ENCODE measurements around the gene LZTR1.

The LZTR1 gene

GRCh38 chr22:20951932-20952380, 30.1 kb upstream of the LZTR1 start:
- H3F3A ChIP-seq (ENCODE audit: low read depth): no peaks in the 10 kb centered on the region
- peaks cover 54% of the 10 kb centered on the region for H4K20me1 ChIP-seq (ENCODE audit: insufficient read depth, low read length, poor library complexity, severe bottlenecking)
- no peaks in the 10 kb centered on the region for H3K9me2 ChIP-seq (replicated peaks; ENCODE audit: low read depth, low read length)
- peaks cover 70% of the 10 kb centered on the region for H3K36me3 ChIP-seq (ENCODE audit: insufficient read depth, low read length)
- no peaks in the 10 kb centered on the region for H3K4me1 ChIP-seq (ENCODE audit: insufficient read depth, low read length, poor library complexity, severe bottlenecking)
- peaks cover 57% of the 10 kb centered on the region for H3K79me2 ChIP-seq (ENCODE audit: insufficient read depth, low read length)
- H3K4me3 ChIP-seq (ENCODE audit: low read length, poor library complexity, severe bottlenecking): no peak overlapping the region
- H2AFZ ChIP-seq (ENCODE audit: low read length): no peak overlapping the region
- TF ChIP-seq CTCF (conservative IDR thresholded peaks at IDR 0.05; ENCODE audit: low read length) (no peak), EZH2phosphoT487 (IDR thresholded peaks at IDR 0.05; ENCODE audit: borderline replicate concordance) (no peak)
- no peak overlapping the region for H3K9ac ChIP-seq (ENCODE audit: low read depth, low read length, poor library complexity, severe bottlenecking)
- H3K9me3 ChIP-seq (ENCODE audit: insufficient read depth, low read depth, low read length): no peaks in the 10 kb centered on the region
- no peaks in the 10 kb centered on the region for H3K27me3 ChIP-seq (ENCODE audit: insufficient read depth, low read length, poor library complexity, severe bottlenecking)
- H3K4me2 ChIP-seq (ENCODE audit: low read depth, low read length, poor library complexity, severe bottlenecking): no peak overlapping the region

- Histone ChIP-seq H3K36me3 (ENCODE audit: insufficient read depth, low read length) (peaks cover 66% of the 10 kb centered on the region), H3K9ac (ENCODE audit: low read depth, low read length, poor library complexity, severe bottlenecking) (no peak overlapping the region), H4K20me1 (ENCODE audit: insufficient read depth, low read length, poor library complexity, severe bottlenecking) (peaks cover 50% of the 10 kb centered on the region), H3K9me3 (ENCODE audit: insufficient read depth, low read depth, low read length) (no peaks in the 10 kb centered on the region), H3K4me1 (ENCODE audit: insufficient read depth, low read length, poor library complexity, severe bottlenecking) (no peaks in the 10 kb centered on the region), H2AFZ (ENCODE audit: low read length) (no peak overlapping the region), H3K79me2 (ENCODE audit: insufficient read depth, low read length) (peaks cover 49% of the 10 kb centered on the region), H3K9me2 (replicated peaks; ENCODE audit: low read depth, low read length) (no peaks in the 10 kb centered on the region), H3K4me2 (ENCODE audit: low read depth, low read length, poor library complexity, severe bottlenecking) (no peak overlapping the region), H3F3A (ENCODE audit: low read depth) (no peaks in the 10 kb centered on the region), H3K27me3 (ENCODE audit: insufficient read depth, low read length, poor library complexity, severe bottlenecking) (no peaks in the 10 kb centered on the region), H3K4me3 (ENCODE audit: low read length, poor library complexity, severe bottlenecking) (no peak overlapping the region)
- TF ChIP-seq EZH2phosphoT487 (IDR thresholded peaks at IDR 0.05; ENCODE audit: borderline replicate concordance) (no peak), CTCF (conservative IDR thresholded peaks at IDR 0.05; ENCODE audit: low read length) (no peak)
Measured at GRCh38 chr22:20952544-20953341, 29.4 kb upstream of the LZTR1 start.

GRCh38 chr22:20953342-20953608, 28.8 kb upstream of the LZTR1 start:
- H3K27me3 ChIP-seq (ENCODE audit: insufficient read depth, low read length, poor library complexity, severe bottlenecking): no peaks in the 10 kb centered on the region
- H3K9me3 ChIP-seq (ENCODE audit: insufficient read depth, low read depth, low read length): no peaks in the 10 kb centered on the region
- H3K79me2 ChIP-seq (ENCODE audit: insufficient read depth, low read length): peaks cover 44% of the 10 kb centered on the region
- H3K4me2 ChIP-seq (ENCODE audit: low read depth, low read length, poor library complexity, severe bottlenecking): no peak overlapping the region
- peaks cover 62% of the 10 kb centered on the region for H3K36me3 ChIP-seq (ENCODE audit: insufficient read depth, low read length)
- H2AFZ ChIP-seq (ENCODE audit: low read length): no peak overlapping the region
- H3K4me1 ChIP-seq (ENCODE audit: insufficient read depth, low read length, poor library complexity, severe bottlenecking): no peaks in the 10 kb centered on the region
- H3F3A ChIP-seq (ENCODE audit: low read depth): no peaks in the 10 kb centered on the region
- H4K20me1 ChIP-seq (ENCODE audit: insufficient read depth, low read length, poor library complexity, severe bottlenecking): peaks cover 45% of the 10 kb centered on the region
- H3K4me3 ChIP-seq (ENCODE audit: low read length, poor library complexity, severe bottlenecking): no peak overlapping the region
- TF ChIP-seq CTCF (conservative IDR thresholded peaks at IDR 0.05; ENCODE audit: low read length) (no peak), EZH2phosphoT487 (IDR thresholded peaks at IDR 0.05; ENCODE audit: borderline replicate concordance) (no peak)
- H3K9me2 ChIP-seq (replicated peaks; ENCODE audit: low read depth, low read length): no peaks in the 10 kb centered on the region
- no peak overlapping the region for H3K9ac ChIP-seq (ENCODE audit: low read depth, low read length, poor library complexity, severe bottlenecking)
